Heart left ventricle (tissue), 16 donors: ENCODE data around the gene RNF17. TPM values are rescaled to one million over a fixed set of nuclear protein-coding genes. Genes with fewer than 3 reads are reported as not detected.
"Not testable (repeated sequence)": the region's sequence is repeated elsewhere in the genome, so short reads cannot be mapped to it uniquely, and the experiment has no call there.

Source experiments
- ATAC-seq, 4 donors: fragments of 200-7000 bp; cut with Tn5 transposase; one replicate each; pipeline ENCODE4 v1.9.1; 2020 to 2022; ENCODE audit warnings: moderate library complexity in 4 of 4, mild to moderate bottlenecking in 3 of 4, moderate number of reproducible peaks in 1 of 4
- DNase-seq, 5 donors: peaks; one replicate each; pipeline ENCODE4 v3.0.0-alpha.2; 2020
- H3K27ac ChIP-seq, 12 donors: fragments of 200-600 bp; sonication (generic) in 4 of 12; one replicate each; pipeline versions ENCODE4 v1.5.0 to v1.8.0; 2016 to 2022; ENCODE audit warnings: mild to moderate bottlenecking in 2 of 12
- H3K27me3 ChIP-seq, 9 donors: fragments of 200-600 bp; sonication (generic) in 2 of 9; one replicate each; pipeline versions ENCODE4 v1.5.1 to v1.8.0; 2016 to 2022; ENCODE audit warnings: mild to moderate bottlenecking in 3 of 9
- H3K36me3 ChIP-seq, 9 donors: fragments of 200-600 bp; sonication (generic) in 2 of 9; one replicate each; pipeline versions ENCODE4 v1.5.0 to v1.8.0; 2018 to 2022; ENCODE audit warnings: mild to moderate bottlenecking in 2 of 9
- H3K4me1 ChIP-seq, 12 donors: fragments of 200-600 bp; sonication (generic) in 4 of 12; one replicate each; pipeline versions ENCODE4 v1.5.0 to v1.8.0; 2016 to 2022; ENCODE audit warnings: mild to moderate bottlenecking in 3 of 12
- H3K4me3 ChIP-seq, 12 donors: fragments of 200-600 bp; sonication (generic) in 4 of 12; one replicate each; pipeline versions ENCODE4 v1.5.0 to v1.8.0; 2017 to 2022; ENCODE audit warnings: mild to moderate bottlenecking in 9 of 12, moderate library complexity in 4 of 12
- H3K9me3 ChIP-seq, 12 donors: fragments of 200-600 bp; sonication (generic) in 4 of 12; one replicate each; pipeline versions ENCODE4 v1.5.0 to v1.8.0; 2016 to 2022; ENCODE audit warnings: mild to moderate bottlenecking in 1 of 12
- CTCF ChIP-seq, 12 donors: fragments of 200-600 bp; sonication (generic) in 4 of 12; IDR thresholded peaks; one replicate each; pipeline versions ENCODE4 v1.5.0 to v1.8.0; 2018 to 2022; ENCODE audit warnings: antibody characterized with exemption in 12 of 12, mild to moderate bottlenecking in 5 of 12
- POLR2A ChIP-seq, 2 donors: fragments of 450-650 bp; IDR thresholded peaks; one replicate each; pipeline ENCODE4 v1.6.1; 2017; ENCODE audit warnings: antibody characterized with exemption in 2 of 2, mild to moderate bottlenecking in 2 of 2, moderate library complexity in 2 of 2
- WGBS, 4 donors: extraction: QIAGEN DNeasy Blood & Tissue Kit in 2 of 4; methylation state at CpG; one replicate each; pipeline versions ENCODE4 v1.1.5 to v1.1.7; 2013 to 2018; 5-methylcytosine and 5-hydroxymethylcytosine counted together
- intact Hi-C, 10 donors: fragments of 100-400 bp; cut with DNase I; formaldehyde crosslinking; loops; one replicate each; pipeline versions ENCODE4 v1.11.1 to v1.14.2; 2022
- polyA plus RNA-seq, 2 donors: library from polyadenylated mRNA; stranded (reverse); fragments of 200-250 nt; gene quantifications; one replicate each; pipeline ENCODE4 v1.2.3, GENCODE V29; 2013
- total RNA-seq, 9 donors: library from RNA; depleted of rRNA in 2 of 9; stranded (reverse); fragments of >200 nt in 2 of 9; fragmentation: NEBNext Ultra II Directional in 3 of 9; extraction: Animal tissue kit (Norgen Biotek cat#: 25700) in 3 of 9; gene quantifications; one replicate each; pipeline versions ENCODE4 v1.1.0 to v1.2.4, GENCODE V29; 2016 to 2023
- donor health status: ischemic (EF 13 %, LVEDD 7.1; RV severe dilation, severe dysfunction).
- donor health status: healthy with polysubstance abuse.
- donor health status: DM: no; HTN: yes; CAD: no.
- donor health status: DM: no; HTN: no; CAD: no.
- donor health status: ischemic (EF 25% LVEDD 6.9; RV normal size, moderate dysfunction).
- donor health status: ischemic (EF 25% LVEDD 5.7; RV mildly dilated, moderate dysfunction).
- donor health status: healthy.
- donor health status: DM: yes; HTN: yes; CAD: no.
- donor health status: ischemic (EF 35%, LVEDD 5.7; RV mildly dilated, moderate dysfunction).
- donor health status: nonischemic (EF 11% LVEDD 7.7; RV severe dilation, severe dysfunction).
- donor health status: DM: yes; HTN: yes; CAD: no.
- donor health status: PGD.
- donor health status: ischemic (EF 29% LVEDD 5.4; RV normal size, mild dysfunction).
- donor health status: nonischemic (EF 23%, LVEDD 6.1; RV moderate dilation, normal function).

The RNF17 gene
- total and polyA plus RNA-seq, 11 donors, result 0.13 to 0.17 (median 0.16) TPM; not detected in 8

GRCh38 chr13:24834902-24835510, 71.0 kb downstream of the RNF17 start:
- no peak overlapping the region for H3K27ac ChIP-seq
- peaks cover 0 to 12% (median 0%) of the 10 kb centered on the region in 9 donors for H3K27me3 ChIP-seq
- 77 to 83% (median 79%) methylated on average over 7 to 9 of the region's 9 CpGs for WGBS, 4 donors
- ATAC-seq (no peak), DNase-seq (no peak)
- no peaks in the 10 kb centered on the region for H3K36me3 ChIP-seq
- no peaks in the 10 kb centered on the region for H3K4me1 ChIP-seq
- intact Hi-C loops, result no loop called here
- H3K4me3 ChIP-seq, result no peak overlapping the region
- no peak for TF ChIP-seq CTCF (IDR thresholded peaks at IDR 0.05)
- TF ChIP-seq POLR2A (IDR thresholded peaks at IDR 0.05), result no peak
- H3K9me3 ChIP-seq, result no peaks in the 10 kb centered on the region

GRCh38 chr13:24837528-24837927, 73.6 kb downstream of the RNF17 start:
- H3K4me3 ChIP-seq, H3K4me1 ChIP-seq, intact Hi-C loops, H3K27ac ChIP-seq, H3K36me3 ChIP-seq, ATAC-seq, DNase-seq, H3K9me3 ChIP-seq: not testable (repeated sequence)
- WGBS, 4 donors, result 89 to 98% (median 90%) methylated on average over 2 of the region's 2 CpGs
- H3K27me3 ChIP-seq, result peaks cover 0 to 12% (median 0%) of the 10 kb centered on the region in 9 donors

- Histone ChIP-seq H3K36me3 (no peaks in the 10 kb centered on the region), H3K27ac (no peak overlapping the region), H3K4me3 (no peak overlapping the region), H3K4me1 (no peaks in the 10 kb centered on the region), H3K9me3 (no peaks in the 10 kb centered on the region), H3K27me3 (no peaks in the 10 kb centered on the region)
- intact Hi-C loops, result no loop called here
- TF ChIP-seq POLR2A (IDR thresholded peaks at IDR 0.05) (no peak), CTCF (IDR thresholded peaks at IDR 0.05) (no peak)
- no peak for ATAC-seq
- DNase-seq, result no peak
- WGBS, 4 donors, result 72 to 91% (median 79%) methylated on average over 9 of the region's 9 CpGs
Measured at GRCh38 chr13:24842549-24843274, 78.7 kb downstream of the RNF17 start.

- H3K4me1 ChIP-seq, result peaks cover 0 to 2% (median 0%) of the 10 kb centered on the region in 12 donors
- ATAC-seq (no peak), DNase-seq (no peak)
- H3K27ac ChIP-seq, result no peak overlapping the region
- no peak for TF ChIP-seq CTCF (IDR thresholded peaks at IDR 0.05)
- TF ChIP-seq POLR2A (IDR thresholded peaks at IDR 0.05), result no peak
- peaks cover 0 to 3% (median 0%) of the 10 kb centered on the region in 9 donors for H3K27me3 ChIP-seq
- 71 to 78% (median 74%) methylated on average over 1 of the region's 1 CpG for WGBS, 4 donors
- no peak overlapping the region for H3K4me3 ChIP-seq
- no peaks in the 10 kb centered on the region for H3K9me3 ChIP-seq
- no peaks in the 10 kb centered on the region for H3K36me3 ChIP-seq
- intact Hi-C loops, result no loop called here
Measured at GRCh38 chr13:24851546-24851945, 87.6 kb downstream of the RNF17 start.
